HFF-Myc (cell line): ENCODE results near the gene PPP1R1C.

Source experiments
- DNase-seq: peaks from one replicate; pipeline ENCODE4 v3.0.0-alpha.2; 2011; ENCODE audit warnings: low read depth; ENCODE audit errors: extremely low read depth
- H3K4me3 ChIP-seq: replicated peaks from 2 replicates; pipeline ENCODE4 v1.5.1; 2011; ENCODE audit warnings: low read depth, mild to moderate bottlenecking, control low read depth, low read length
- TF ChIP-seq, protein P1 (sequence below): IDR thresholded peaks from 2 replicates; pipeline ENCODE4 v1.5.1; 2012; ENCODE audit warnings: mild to moderate bottlenecking, low read depth, low read length, control low read depth; ENCODE audit errors: missing control alignments

Gene PPP1R1C

DNA sequence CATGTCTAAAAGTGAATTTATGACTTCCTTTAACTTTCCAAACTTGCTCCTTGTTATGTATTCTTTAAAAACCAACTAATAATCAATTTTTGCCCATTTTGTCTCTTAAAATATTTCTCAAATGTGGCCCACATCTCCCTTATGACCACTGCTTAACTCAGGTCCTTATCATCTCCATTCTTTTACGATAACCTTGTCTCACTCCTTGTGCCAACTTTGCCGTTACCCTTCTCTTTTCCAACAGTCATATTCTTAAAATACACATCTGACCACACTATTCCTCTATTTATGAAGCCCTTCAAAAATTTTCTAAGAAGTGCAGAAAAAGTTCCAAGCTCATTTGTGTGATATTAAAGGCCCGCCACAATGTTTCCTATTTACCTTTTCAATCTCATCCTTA lies 47.8 kb downstream of the PPP1R1C start:
- DNase-seq, result no peak
- TF ChIP-seq, protein P1, sequence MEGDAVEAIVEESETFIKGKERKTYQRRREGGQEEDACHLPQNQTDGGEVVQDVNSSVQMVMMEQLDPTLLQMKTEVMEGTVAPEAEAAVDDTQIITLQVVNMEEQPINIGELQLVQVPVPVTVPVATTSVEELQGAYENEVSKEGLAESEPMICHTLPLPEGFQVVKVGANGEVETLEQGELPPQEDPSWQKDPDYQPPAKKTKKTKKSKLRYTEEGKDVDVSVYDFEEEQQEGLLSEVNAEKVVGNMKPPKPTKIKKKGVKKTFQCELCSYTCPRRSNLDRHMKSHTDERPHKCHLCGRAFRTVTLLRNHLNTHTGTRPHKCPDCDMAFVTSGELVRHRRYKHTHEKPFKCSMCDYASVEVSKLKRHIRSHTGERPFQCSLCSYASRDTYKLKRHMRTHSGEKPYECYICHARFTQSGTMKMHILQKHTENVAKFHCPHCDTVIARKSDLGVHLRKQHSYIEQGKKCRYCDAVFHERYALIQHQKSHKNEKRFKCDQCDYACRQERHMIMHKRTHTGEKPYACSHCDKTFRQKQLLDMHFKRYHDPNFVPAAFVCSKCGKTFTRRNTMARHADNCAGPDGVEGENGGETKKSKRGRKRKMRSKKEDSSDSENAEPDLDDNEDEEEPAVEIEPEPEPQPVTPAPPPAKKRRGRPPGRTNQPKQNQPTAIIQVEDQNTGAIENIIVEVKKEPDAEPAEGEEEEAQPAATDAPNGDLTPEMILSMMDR, result no peak
- no peak overlapping the region for H3K4me3 ChIP-seq

DNA sequence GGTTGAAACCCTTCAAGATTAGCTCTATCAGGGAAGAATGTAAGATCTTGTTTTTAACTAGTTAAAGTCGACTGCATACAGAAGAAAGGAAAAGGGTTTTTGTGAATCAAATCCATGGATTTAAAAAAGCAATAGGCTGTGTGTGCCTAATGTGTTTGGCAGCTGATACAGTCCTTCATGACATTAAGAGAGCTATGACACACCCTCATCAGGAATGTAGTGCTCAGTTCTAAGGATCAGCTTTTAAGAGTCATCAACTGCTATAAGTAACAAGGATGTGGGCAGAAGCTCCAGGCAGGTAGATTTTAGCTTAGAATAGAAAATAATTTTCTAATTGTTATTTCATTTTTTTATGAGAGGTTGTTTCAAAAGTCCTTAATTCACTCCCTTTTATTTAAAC lies 52.9 kb downstream of the PPP1R1C start:
- H3K4me3 ChIP-seq, result no peak overlapping the region
- peak; percentile 40 for DNase-seq
- TF ChIP-seq, protein P1, result no peak

DNA sequence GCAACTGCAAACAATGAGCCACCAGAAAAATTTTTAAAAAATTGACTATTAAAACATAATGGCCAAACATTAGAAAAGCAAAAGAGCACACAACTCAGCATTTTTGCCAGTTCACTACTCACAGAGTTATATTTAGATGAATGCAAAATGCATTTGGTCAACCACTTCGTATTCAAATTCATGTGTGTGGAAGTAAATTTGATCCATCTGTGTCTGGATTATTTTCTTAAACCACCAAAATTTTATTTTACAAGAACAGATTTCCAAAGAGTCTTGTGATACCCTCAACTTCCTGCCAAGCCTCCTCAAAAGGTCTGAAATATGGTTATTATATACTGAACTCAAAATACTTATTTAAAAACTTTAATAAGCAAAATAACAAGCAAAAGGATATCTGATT lies 57.4 kb downstream of the PPP1R1C start:
- no peak for DNase-seq
- TF ChIP-seq, protein P1, result no peak
- no peak overlapping the region for H3K4me3 ChIP-seq

DNA sequence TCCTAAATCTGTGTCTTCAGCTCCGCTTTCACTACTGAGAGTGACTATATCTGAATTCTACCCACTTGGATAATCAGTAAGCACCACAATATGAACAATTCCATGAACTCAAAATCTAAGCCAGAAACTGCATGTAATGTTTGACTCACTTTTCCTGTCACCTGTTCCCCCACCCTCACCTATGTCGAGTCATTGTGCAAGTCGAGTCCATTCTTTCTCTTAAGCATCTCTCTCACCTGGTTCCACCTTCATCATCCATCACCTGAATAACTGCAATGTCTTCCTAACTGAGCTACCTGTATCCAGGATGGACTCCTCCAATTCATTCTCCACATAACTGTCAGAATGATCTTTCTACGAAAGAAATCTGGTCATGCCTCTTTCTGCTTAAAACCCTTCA lies 58.2 kb downstream of the PPP1R1C start:
- no peak for DNase-seq
- H3K4me3 ChIP-seq, result no peak overlapping the region
- TF ChIP-seq, protein P1, result no peak

DNA sequence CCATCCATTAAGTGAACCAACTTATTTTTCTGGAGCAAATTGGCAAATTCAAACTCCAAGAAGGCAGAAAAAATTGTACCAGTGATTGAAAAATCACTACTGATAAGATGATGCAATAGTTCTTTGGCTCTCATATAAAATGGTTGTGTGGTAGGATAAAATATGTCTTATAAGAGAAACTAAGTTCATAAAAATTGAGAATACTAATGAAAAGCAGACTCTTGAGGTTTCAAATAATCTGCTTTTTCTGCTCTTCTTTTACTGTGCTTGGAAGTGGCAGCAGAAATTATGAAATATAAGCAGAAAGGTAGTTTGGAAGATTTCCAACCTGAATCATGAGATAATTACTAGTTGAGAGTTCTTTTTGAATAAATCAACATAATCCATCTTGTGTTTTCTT lies 61.9 kb downstream of the PPP1R1C start:
- TF ChIP-seq, protein P1, result no peak
- no peak for DNase-seq
- H3K4me3 ChIP-seq, result no peak overlapping the region

DNA sequence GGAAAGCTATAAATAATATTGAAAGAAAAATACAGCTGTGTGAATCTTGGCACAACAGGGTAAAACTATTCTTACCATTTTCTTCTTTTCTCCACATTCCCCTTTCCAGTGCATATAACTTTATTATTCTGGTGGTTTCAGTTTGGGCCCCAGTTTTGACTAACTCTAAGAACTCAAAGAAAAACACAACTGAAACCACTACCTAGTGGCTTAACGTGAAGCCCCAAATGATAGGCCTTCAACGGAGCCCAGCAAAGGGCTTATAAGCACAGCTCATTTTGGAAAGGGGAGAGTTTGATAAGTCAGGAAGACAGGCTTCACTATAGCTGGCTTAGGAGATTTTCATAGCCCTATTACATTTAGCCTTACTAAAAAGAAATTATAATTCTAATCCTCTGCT lies 62.4 kb downstream of the PPP1R1C start:
- DNase-seq, result no peak
- no peak overlapping the region for H3K4me3 ChIP-seq
- TF ChIP-seq, protein P1, result no peak

DNA sequence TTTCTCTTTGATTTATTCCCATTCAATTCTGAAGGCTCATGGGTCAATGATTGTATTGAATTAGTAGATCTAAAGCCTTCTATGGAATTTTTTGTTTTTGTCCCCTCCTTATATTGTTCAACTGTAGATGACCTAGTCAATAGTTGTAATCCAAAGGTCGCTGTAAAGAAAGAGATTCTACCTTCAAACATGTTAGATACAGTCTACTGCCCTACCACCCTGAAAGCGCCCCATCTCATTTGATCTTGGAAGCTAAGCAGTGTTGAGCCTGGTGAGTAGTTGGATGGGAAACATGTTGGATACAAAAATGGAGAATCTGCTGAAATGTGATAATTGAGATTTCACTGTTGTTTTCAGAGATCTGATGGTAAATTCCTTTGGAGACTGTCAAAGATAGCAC lies 63.0 kb downstream of the PPP1R1C start:
- no peak overlapping the region for H3K4me3 ChIP-seq
- TF ChIP-seq, protein P1, result no peak
- DNase-seq, result no peak
